CD14-positive monocyte (primary cell): ENCODE measurements around the gene MRPS27. TPM values are rescaled to one million over a fixed set of nuclear protein-coding genes. Genes with fewer than 3 reads are reported as not detected.

Experiments
- DNase-seq, 3 donors: peaks; one replicate each; pipeline ENCODE4 v3.0.0-alpha.2; 2011 to 2022
- H2AFZ ChIP-seq: 2 replicates; pipeline ENCODE4 v1.6.0; 2012; ENCODE audit warnings: mild to moderate bottlenecking, low read depth, low read length, inconsistent platforms; ENCODE audit not compliant: insufficient read depth, poor library complexity, severe bottlenecking
- H3K27ac ChIP-seq, 2 donors: 1 replicate in 1 of 2; 2 replicates in 1 of 2; pipeline ENCODE4 v1.5.1; 2012 to 2013; ENCODE audit warnings: low read length in 2 of 2, control low read depth in 1 of 2, inconsistent platforms in 1 of 2, low read depth in 1 of 2, mild to moderate bottlenecking in 1 of 2
- H3K27me3 ChIP-seq, 2 donors: one replicate each; pipeline versions ENCODE4 v1.6.0 to v1.6.1; 2011 to 2013; ENCODE audit warnings: low read length in 2 of 2; ENCODE audit not compliant: control insufficient read depth in 2 of 2, insufficient read depth in 2 of 2
- H3K36me3 ChIP-seq, 2 donors: replicated peaks in 1 of 2; 1 replicate in 1 of 2; 2 replicates in 1 of 2; pipeline versions ENCODE4 v1.5.1 to v1.6.1; 2012 to 2013; ENCODE audit warnings: low read length in 2 of 2, control low read depth in 1 of 2, inconsistent platforms in 1 of 2, mild to moderate bottlenecking in 1 of 2; ENCODE audit not compliant: insufficient read depth in 2 of 2, control insufficient read depth in 1 of 2
- H3K4me1 ChIP-seq, 2 donors: 1 replicate in 1 of 2; 2 replicates in 1 of 2; pipeline versions ENCODE4 v1.5.1 to v1.6.1; 2012 to 2013; ENCODE audit warnings: low read length in 2 of 2, control low read depth in 1 of 2, inconsistent platforms in 1 of 2, mild to moderate bottlenecking in 1 of 2, moderate library complexity in 1 of 2; ENCODE audit not compliant: insufficient read depth in 2 of 2, control insufficient read depth in 1 of 2
- H3K4me2 ChIP-seq: replicated peaks from 2 replicates; pipeline ENCODE3; 2012; ENCODE audit warnings: low read length, moderate library complexity, mild to moderate bottlenecking; ENCODE audit not compliant: poor library complexity, severe bottlenecking; ENCODE audit errors: extremely low read depth
- H3K4me3 ChIP-seq, 3 experiments: fragments of 200-600 bp in 1 of 3; sonication (generic) in 1 of 3; replicated peaks in 1 of 3; 1 replicate in 2 of 3; 2 replicates in 1 of 3; pipeline ENCODE4 v1.5.1; 2011 to 2013; ENCODE audit warnings: low read length in 3 of 3, mild to moderate bottlenecking in 3 of 3, control low read depth in 2 of 3, low read depth in 2 of 3, inconsistent platforms in 1 of 3, moderate library complexity in 1 of 3
- H3K79me2 ChIP-seq: 2 replicates; pipeline ENCODE4 v1.6.0; 2012; ENCODE audit warnings: mild to moderate bottlenecking, control low read depth, inconsistent platforms, low read length, moderate library complexity; ENCODE audit not compliant: insufficient read depth
- H3K9ac ChIP-seq: 2 replicates; pipeline ENCODE4 v1.6.0; 2017; ENCODE audit warnings: low read length, mild to moderate bottlenecking; ENCODE audit not compliant: insufficient read depth, poor library complexity, severe bottlenecking
- H3K9me3 ChIP-seq, 2 donors: replicated peaks in 1 of 2; 1 replicate in 1 of 2; 2 replicates in 1 of 2; pipeline versions ENCODE4 v1.5.1 to v1.6.1; 2012 to 2013; ENCODE audit warnings: low read length in 2 of 2, control low read depth in 1 of 2; ENCODE audit not compliant: control insufficient read depth in 1 of 2, insufficient read depth in 1 of 2
- H4K20me1 ChIP-seq: 2 replicates; pipeline ENCODE4 v1.6.0; 2012; ENCODE audit warnings: mild to moderate bottlenecking, low read length, control low read depth, moderate library complexity; ENCODE audit not compliant: insufficient read depth
- H3K27ac Mint-ChIP-seq, 7 donors: one replicate each; pipeline ENCODE4 v1.8.0; 2020; ENCODE audit warnings: mild to moderate bottlenecking in 7 of 7, mixed read lengths in 7 of 7, moderate library complexity in 6 of 7, inconsistent platforms in 2 of 7
- H3K27me3 Mint-ChIP-seq, 3 donors: one replicate each; pipeline ENCODE4 v1.8.0; 2021 to 2022; ENCODE audit warnings: low read depth in 3 of 3, mild to moderate bottlenecking in 3 of 3, mixed read lengths in 3 of 3, moderate library complexity in 3 of 3, inconsistent platforms in 1 of 3
- H3K36me3 Mint-ChIP-seq, 2 donors: one replicate each; pipeline ENCODE4 v1.8.0; 2020; ENCODE audit warnings: mixed read lengths in 2 of 2, inconsistent platforms in 1 of 2, mild to moderate bottlenecking in 1 of 2
- H3K4me1 Mint-ChIP-seq: one replicate; pipeline ENCODE4 v1.8.0; 2020; ENCODE audit warnings: mild to moderate bottlenecking, mixed read lengths
- H3K4me3 Mint-ChIP-seq, 2 donors: one replicate each; pipeline ENCODE4 v1.8.0; 2020; ENCODE audit warnings: mild to moderate bottlenecking in 2 of 2, mixed read lengths in 2 of 2, moderate library complexity in 1 of 2
- H3K9me3 Mint-ChIP-seq, 7 donors: one replicate each; pipeline ENCODE4 v1.8.0; 2020 to 2022; ENCODE audit warnings: mixed read lengths in 7 of 7, mild to moderate bottlenecking in 6 of 7, moderate library complexity in 6 of 7, inconsistent platforms in 2 of 7
- WGBS: methylation state at CpG from one replicate; pipeline ENCODE4 v1.1.5; 2013; ENCODE audit warnings: missing lambda C conversion rate; ENCODE audit not compliant: insufficient coverage; 5-methylcytosine and 5-hydroxymethylcytosine counted together
- intact Hi-C, 2 donors: fragments of 100-400 bp; cut with micrococcal nuclease; formaldehyde crosslinking; loops; one replicate each; pipeline versions ENCODE4 v1.15.0 to v1.15.1; 2023
- polyA plus RNA-seq, 3 donors: library from polyadenylated mRNA; depleted of rRNA in 1 of 3; unstranded in 2 of 3; stranded (reverse) in 1 of 3; fragments of 300-500 nt in 2 of 3; fragments of >200 nt in 1 of 3; fragmentation: Illumina TruSeq in 2 of 3; gene quantifications; 1 replicate in 2 of 3; 2 replicates in 1 of 3; pipeline ENCODE4 v1.2.3, GENCODE V29; 2012 to 2021
- TF ChIP-seq, protein P1 (sequence below): fragments of 200-600 bp; IDR thresholded peaks from one replicate; pipeline ENCODE4 v1.8.0; 2022; ENCODE audit warnings: antibody characterized with exemption, mild to moderate bottlenecking

The MRPS27 gene
- polyA plus RNA-seq, 3 donors, result 13.3 to 19.2 (median 15.3) TPM

DNA sequence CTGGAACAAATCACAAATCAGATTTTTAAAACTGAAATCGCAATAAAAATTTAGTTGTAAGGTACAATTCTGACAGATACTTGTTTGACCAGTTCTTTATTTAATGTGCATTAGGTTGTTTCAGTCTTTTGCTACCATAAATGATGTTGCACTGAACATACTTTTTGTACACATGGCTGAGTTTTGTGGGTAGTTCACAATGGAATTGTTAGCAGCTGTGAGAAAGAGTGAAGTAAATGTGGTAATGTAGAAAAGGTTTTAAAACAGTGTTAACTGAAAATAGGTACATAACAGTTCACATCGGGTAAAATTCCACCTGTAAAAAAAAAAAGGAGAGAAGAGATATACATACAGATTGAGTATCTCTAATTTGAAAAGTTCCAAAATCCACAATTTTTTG is 25.6 kb downstream of the MRPS27 start:
- Histone ChIP-seq H3K79me2 (peaks cover 9% of the 10 kb centered on the region), H3K4me2 (no peak overlapping the region), H3K9ac (no peak overlapping the region), H3K4me1 (no peaks in the 10 kb centered on the region), H3K4me3 (no peak overlapping the region), H4K20me1 (no peaks in the 10 kb centered on the region), H3K27ac (no peak overlapping the region), H3K36me3 (peaks cover 39 to 64% of the 10 kb centered on the region in 2 donors), H3K27me3 (no peaks in the 10 kb centered on the region), H3K9me3 (no peaks in the 10 kb centered on the region), H2AFZ (no peak overlapping the region)
- intact Hi-C loops, result no loop called here
- peaks cover 8% of the 10 kb centered on the region for H3K4me1 Mint-ChIP-seq
- TF ChIP-seq, protein P1, sequence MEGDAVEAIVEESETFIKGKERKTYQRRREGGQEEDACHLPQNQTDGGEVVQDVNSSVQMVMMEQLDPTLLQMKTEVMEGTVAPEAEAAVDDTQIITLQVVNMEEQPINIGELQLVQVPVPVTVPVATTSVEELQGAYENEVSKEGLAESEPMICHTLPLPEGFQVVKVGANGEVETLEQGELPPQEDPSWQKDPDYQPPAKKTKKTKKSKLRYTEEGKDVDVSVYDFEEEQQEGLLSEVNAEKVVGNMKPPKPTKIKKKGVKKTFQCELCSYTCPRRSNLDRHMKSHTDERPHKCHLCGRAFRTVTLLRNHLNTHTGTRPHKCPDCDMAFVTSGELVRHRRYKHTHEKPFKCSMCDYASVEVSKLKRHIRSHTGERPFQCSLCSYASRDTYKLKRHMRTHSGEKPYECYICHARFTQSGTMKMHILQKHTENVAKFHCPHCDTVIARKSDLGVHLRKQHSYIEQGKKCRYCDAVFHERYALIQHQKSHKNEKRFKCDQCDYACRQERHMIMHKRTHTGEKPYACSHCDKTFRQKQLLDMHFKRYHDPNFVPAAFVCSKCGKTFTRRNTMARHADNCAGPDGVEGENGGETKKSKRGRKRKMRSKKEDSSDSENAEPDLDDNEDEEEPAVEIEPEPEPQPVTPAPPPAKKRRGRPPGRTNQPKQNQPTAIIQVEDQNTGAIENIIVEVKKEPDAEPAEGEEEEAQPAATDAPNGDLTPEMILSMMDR, result no peak
- H3K36me3 Mint-ChIP-seq, result peaks cover 36 to 42% of the 10 kb centered on the region in 2 donors
- DNase-seq, result no peak
- WGBS, result no CpG with 5 or more reads among the region's 2 CpGs
- no peak overlapping the region for H3K4me3 Mint-ChIP-seq
- H3K9me3 Mint-ChIP-seq, result no peaks in the 10 kb centered on the region
- H3K27ac Mint-ChIP-seq, result no peak overlapping the region
- peaks cover 0 to 1% (median 0%) of the 10 kb centered on the region in 3 donors for H3K27me3 Mint-ChIP-seq

DNA sequence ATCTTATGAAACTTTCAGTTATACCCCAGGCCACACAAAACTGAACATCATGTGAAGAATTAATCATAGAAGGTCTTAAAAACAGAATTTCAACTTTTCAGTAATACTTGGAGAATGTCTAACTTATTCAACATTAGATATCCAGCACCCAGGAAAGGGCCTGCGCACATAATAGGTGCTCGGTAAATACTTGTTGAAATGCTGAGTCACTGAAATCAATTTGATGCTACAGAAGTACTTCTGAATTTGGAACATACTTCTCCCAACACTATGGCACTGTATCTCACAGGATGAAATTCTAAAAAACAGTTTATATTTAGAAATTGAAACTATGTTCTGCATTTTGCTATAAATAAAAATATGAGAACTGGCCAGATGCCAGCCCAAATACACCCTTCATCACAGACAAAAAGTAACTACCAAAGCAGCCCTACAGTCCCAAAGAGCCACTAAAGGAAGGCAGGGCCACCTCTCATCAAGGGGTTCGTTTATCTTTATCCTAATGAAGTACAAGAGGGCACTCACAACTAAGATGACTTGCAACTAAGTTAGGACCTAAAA is 26.5 kb downstream of the MRPS27 start:
- H3K4me1 Mint-ChIP-seq, result peaks cover 8% of the 10 kb centered on the region
- Histone ChIP-seq H3K4me1 (no peaks in the 10 kb centered on the region), H3K9ac (no peak overlapping the region), H3K27ac (no peak overlapping the region), H3K27me3 (no peaks in the 10 kb centered on the region), H3K79me2 (peaks cover under 1% of the 10 kb centered on the region), H3K4me3 (no peak overlapping the region), H3K36me3 (peaks cover 36 to 70% of the 10 kb centered on the region in 2 donors), H4K20me1 (no peaks in the 10 kb centered on the region), H3K4me2 (no peak overlapping the region), H3K9me3 (no peaks in the 10 kb centered on the region), H2AFZ (no peak overlapping the region)
- DNase-seq, result no peak
- no peaks in the 10 kb centered on the region for H3K9me3 Mint-ChIP-seq
- peaks cover 43 to 48% of the 10 kb centered on the region in 2 donors for H3K36me3 Mint-ChIP-seq
- intact Hi-C loops, result no loop called here
- peak overlapping the region in 1 of 7 donors; percentile 10 for H3K27ac Mint-ChIP-seq
- TF ChIP-seq, protein P1, result no peak
- WGBS, result no CpG with 5 or more reads among the region's 3 CpGs
- no peak overlapping the region for H3K4me3 Mint-ChIP-seq
- H3K27me3 Mint-ChIP-seq, result peaks cover 0 to 1% (median 0%) of the 10 kb centered on the region in 3 donors
